DOHH2 (cell line): Measurements from ENCODE around the gene PKD1L1.

Experiments
- CTCF ChIP-seq: fragments of 200-600 bp; sonication (generic); IDR thresholded peaks from one replicate; pipeline ENCODE4 v1.5.1; 2014; ENCODE audit warnings: antibody characterized with exemption, mild to moderate bottlenecking, low read depth, low read length; ENCODE audit not compliant: poor library complexity, severe bottlenecking
- EZH2phosphoT487 ChIP-seq: fragments of 200-600 bp; sonication (generic); IDR thresholded peaks from 2 replicates; pipeline ENCODE4 v1.6.1; 2017; ENCODE audit warnings: borderline replicate concordance, mild to moderate bottlenecking, antibody characterized with exemption, low read length, moderate library complexity, mixed read lengths

GRCh38 chr7:47846138-47846836 lies 102.0 kb downstream of the PKD1L1 start:
- TF ChIP-seq CTCF = no peak
- no peak for TF ChIP-seq EZH2phosphoT487
